Kasumi-1 (cell line): Measurements from ENCODE around the gene CCNK.

Experiments used
- DNase-seq, 2 experiments: peaks; one replicate each; lab custom pipeline; 2025; lab: John Stamatoyannopoulos, UW

CCNK gene

GRCh38 chr14:99535908-99536778 lies 54.9 kb downstream of the CCNK start:
- DNase-seq, result no peak

- DNase-seq, result no peak
Measured at GRCh38 chr14:99537399-99537798, 56.2 kb downstream of the CCNK start.

GRCh38 chr14:99538275-99538674 lies 57.1 kb downstream of the CCNK start:
- DNase-seq, result no peak

GRCh38 chr14:99538733-99539132 lies 57.5 kb downstream of the CCNK start:
- DNase-seq, result no peak

GRCh38 chr14:99539491-99539890 lies 58.3 kb downstream of the CCNK start:
- no peak for DNase-seq

- DNase-seq, result no peak
Measured at GRCh38 chr14:99540196-99541032, 59.2 kb downstream of the CCNK start.

GRCh38 chr14:99541211-99541610 lies 60.0 kb downstream of the CCNK start:
- DNase-seq, result no peak

GRCh38 chr14:99541677-99542470 lies 60.7 kb downstream of the CCNK start:
- peak; percentile 5 to 12 for DNase-seq

- DNase-seq, result no peak
Measured at GRCh38 chr14:99542566-99542965, 61.4 kb downstream of the CCNK start.

GRCh38 chr14:99543370-99543769 lies 62.2 kb downstream of the CCNK start:
- DNase-seq, result no peak

- DNase-seq, result no peak
Measured at GRCh38 chr14:99543985-99544384, 62.8 kb downstream of the CCNK start.

- no peak for DNase-seq
Measured at GRCh38 chr14:99544991-99545390, 63.8 kb downstream of the CCNK start.

GRCh38 chr14:99545586-99545985 lies 64.4 kb downstream of the CCNK start:
- no peak for DNase-seq

- DNase-seq, result no peak
Measured at GRCh38 chr14:99546234-99546879, 65.1 kb downstream of the CCNK start.

- no peak for DNase-seq
Measured at GRCh38 chr14:99548255-99548654, 67.0 kb downstream of the CCNK start.

- DNase-seq, result no peak
Measured at GRCh38 chr14:99548871-99549515, 67.8 kb downstream of the CCNK start.

- DNase-seq, result no peak
Measured at GRCh38 chr14:99549684-99550083, 68.5 kb downstream of the CCNK start.

GRCh38 chr14:99550387-99550992 lies 69.3 kb downstream of the CCNK start:
- no peak for DNase-seq

- no peak for DNase-seq
Measured at GRCh38 chr14:99551034-99551922, 70.1 kb downstream of the CCNK start.
